Measurements from ENCODE around the gene APRT. TPM values are rescaled to one million over a fixed set of nuclear protein-coding genes. Genes with fewer than 3 reads are reported as not detected.

The APRT gene
- total and polyA plus RNA-seq, 9 of the 15 experiments (the other 6 are each of a cell fraction or from before 2014, with no cell fraction given): 41.7 to 409 (median 146) TPM

GRCh38 chr16:88784074-88784855 lies 27.5 kb downstream of the APRT start (continued):
- TF ChIP-seq UBTF (IDR thresholded peaks at IDR 0.05; ENCODE audit: borderline replicate concordance in 1 of 2, low read depth in 2 of 2, low read length in 2 of 2) (peak; percentile 73 to 88; a peak in 3 of 4 replicates), SPI1 (IDR thresholded peaks at IDR 0.05; ENCODE audit: borderline replicate concordance, low read depth, low read length) (0 out of 2 replicates have a peak, but pooled peaks have one; percentile 35), NEUROD1 (IDR thresholded peaks at IDR 0.05; ENCODE audit: borderline replicate concordance, low read depth, low read length, partially characterized antibody) (no peak), MCM5 (IDR thresholded peaks at IDR 0.05; ENCODE audit: low read depth) (no peak), CGGBP1 (CRISPR knock-in tag; IDR thresholded peaks at IDR 0.05) (no peak), GMEB1 (CRISPR knock-in tag; IDR thresholded peaks at IDR 0.05) (no peak), PRPF4 (IDR thresholded peaks at IDR 0.05; ENCODE audit: insufficient read depth, low read depth, low read length, poor library complexity, severe bottlenecking) (peak; percentile 45), PBX2 (CRISPR knock-in tag; IDR thresholded peaks at IDR 0.05; ENCODE audit: low read depth) (no peak), PBX2 (tag; conservative IDR thresholded peaks at IDR 0.05; ENCODE audit: low read depth) (no peak), HLTF (IDR thresholded peaks at IDR 0.05) (no peak), ZNF134 (CRISPR knock-in tag; conservative IDR thresholded peaks at IDR 0.05) (no peak), NR1H2 (CRISPR knock-in tag; IDR thresholded peaks at IDR 0.05) (no peak), ZFP36 (IDR thresholded peaks at IDR 0.05; ENCODE audit: low read depth, low read length, partially characterized antibody) (no peak), FOSL1 (tag; conservative IDR thresholded peaks at IDR 0.05) (peak; percentile 44)
